ENCODE measurements around the gene ZWILCH. TPM values are rescaled to one million over a fixed set of nuclear protein-coding genes. Genes with fewer than 3 reads are reported as not detected.
"Not testable (repeated sequence)": the region's sequence is repeated elsewhere in the genome, so short reads cannot be mapped to it uniquely, and the experiment has no call there.

Gene ZWILCH
- total and polyA plus RNA-seq, 2 experiments from 2014 or later = 20.7 to 31.5 TPM

GRCh38 chr15:66497502-66498455 lies 7.3 kb upstream of the ZWILCH start, which contains the start of gene SNAPC5:
Gene SNAPC5 (minus strand): TSS chr15:66497762. CDS start chr15:66497731, 31 bp downstream.
- in situ Hi-C loops (cut with MboI) = no loop called here
- H3K4me2 ChIP-seq (ENCODE audit: unreplicated experiment) = peak within 1 kb of the TSS; percentile 99
- H3K27me3 ChIP-seq (replicated peaks; ENCODE audit: insufficient read depth) = no peaks in the 10 kb centered on the region
- H3K9me3 ChIP-seq (ENCODE audit: low read depth) = no peaks in the 10 kb centered on the region
- peak within 1 kb of the TSS; percentile 86 for H2AFZ ChIP-seq
- H3F3A ChIP-seq (ENCODE audit: insufficient read depth) = peaks cover 61% of the 10 kb centered on the region
- TF ChIP-seq EZH2 (IDR thresholded peaks at IDR 0.05; ENCODE audit: insufficient read depth, poor library complexity, severe bottlenecking) (no peak), EZH2phosphoT487 (IDR thresholded peaks at IDR 0.05; ENCODE audit: insufficient read depth, low read depth) (no peak)
- peak within 1 kb of the TSS; percentile 99 for H3K4me3 ChIP-seq
- peaks cover 65% of the 10 kb centered on the region for H3K36me3 ChIP-seq (ENCODE audit: low read depth)
- no peaks in the 10 kb centered on the region for H3K9me2 ChIP-seq (ENCODE audit: insufficient read depth)
- H3K79me2 ChIP-seq (ENCODE audit: insufficient read depth) = peaks cover 51% of the 10 kb centered on the region
- DNase-seq = peak; percentile 98
- WGBS, 2 experiments (ENCODE audit: low coverage in 1 of 2, low lambda C conversion rate in 2 of 2, missing lambda C conversion rate in 2 of 2) = 5% methylated on average over 43 of the region's 43 CpGs
- peak within 1 kb of the TSS; percentile 90 for H3K9ac ChIP-seq
- H4K20me1 ChIP-seq (ENCODE audit: insufficient read depth) = 0 out of 2 replicates have a peak, but pooled peaks cover 8% of the 10 kb centered on the region
- H3K27ac ChIP-seq = peak within 1 kb of the TSS; percentile 55
- H3K4me1 ChIP-seq (ENCODE audit: insufficient read depth) = peaks cover 10% of the 10 kb centered on the region

- Histone ChIP-seq H3K79me2 (ENCODE audit: insufficient read depth) (peaks cover 60% of the 10 kb centered on the region), H3K36me3 (ENCODE audit: low read depth) (peaks cover 64% of the 10 kb centered on the region), H3K4me2 (ENCODE audit: unreplicated experiment) (no peak overlapping the region)
Measured at GRCh38 chr15:66498501-66499386, 6.4 kb upstream of the ZWILCH start.

GRCh38 chr15:66500346-66500745 lies 4.8 kb upstream of the ZWILCH start:
- Histone ChIP-seq H3K79me2 (ENCODE audit: insufficient read depth) (peaks cover 73% of the 10 kb centered on the region), H3K4me1 (ENCODE audit: insufficient read depth) (peaks cover 12% of the 10 kb centered on the region), H3F3A (ENCODE audit: insufficient read depth) (peaks cover 66% of the 10 kb centered on the region), H4K20me1 (ENCODE audit: insufficient read depth) (0 out of 2 replicates have a peak, but pooled peaks cover 11% of the 10 kb centered on the region), H3K27ac (0 out of 2 replicates have a peak overlapping the region, but pooled peaks have one; percentile 12), H3K9ac (peak overlapping the region; percentile 7; the same call in 1 of the 2 replicates), H3K36me3 (ENCODE audit: low read depth) (peaks cover 55% of the 10 kb centered on the region)
- H3K4me2 ChIP-seq (ENCODE audit: unreplicated experiment); H3K9me3 ChIP-seq (ENCODE audit: low read depth); DNase-seq; H3K4me3 ChIP-seq; H2AFZ ChIP-seq; in situ Hi-C loops (cut with MboI); H3K9me2 ChIP-seq (ENCODE audit: insufficient read depth); H3K27me3 ChIP-seq (replicated peaks; ENCODE audit: insufficient read depth): not testable (repeated sequence)
- WGBS, 2 experiments (ENCODE audit: low coverage in 1 of 2, low lambda C conversion rate in 2 of 2, missing lambda C conversion rate in 2 of 2) = 91 to 92% methylated on average over 7 of the region's 7 CpGs

More at GRCh38 chr15:66498501-66499386, 6.4 kb upstream of the ZWILCH start:
- peak; percentile 64 for DNase-seq
- H3K27ac ChIP-seq = peak overlapping the region; percentile 46
- no peak overlapping the region for H2AFZ ChIP-seq
- peaks cover 12% of the 10 kb centered on the region for H3K4me1 ChIP-seq (ENCODE audit: insufficient read depth)
- H3K9me2 ChIP-seq (ENCODE audit: insufficient read depth) = no peaks in the 10 kb centered on the region
- no peak overlapping the region for H3K4me3 ChIP-seq
- no peaks in the 10 kb centered on the region for H3K9me3 ChIP-seq (ENCODE audit: low read depth)
- peaks cover 71% of the 10 kb centered on the region for H3F3A ChIP-seq (ENCODE audit: insufficient read depth)
- in situ Hi-C loops (cut with MboI) = no loop called here
- 12 to 21% methylated on average over 3 of the region's 3 CpGs for WGBS, 2 experiments (ENCODE audit: low coverage in 1 of 2, low lambda C conversion rate in 2 of 2, missing lambda C conversion rate in 2 of 2)
- TF ChIP-seq EZH2 (IDR thresholded peaks at IDR 0.05; ENCODE audit: insufficient read depth, poor library complexity, severe bottlenecking) (no peak), EZH2phosphoT487 (IDR thresholded peaks at IDR 0.05; ENCODE audit: insufficient read depth, low read depth) (no peak)
- peak overlapping the region; percentile 38; the same call in 1 of the 2 replicates for H3K9ac ChIP-seq
- H4K20me1 ChIP-seq (ENCODE audit: insufficient read depth) = 0 out of 2 replicates have a peak, but pooled peaks cover 11% of the 10 kb centered on the region
- H3K27me3 ChIP-seq (replicated peaks; ENCODE audit: insufficient read depth) = no peaks in the 10 kb centered on the region

GRCh38 chr15:66502491-66502890 lies 2.6 kb upstream of the ZWILCH start:
- 57 to 63% methylated on average over 10 of the region's 10 CpGs for WGBS, 2 experiments (ENCODE audit: low coverage in 1 of 2, low lambda C conversion rate in 2 of 2, missing lambda C conversion rate in 2 of 2)
- Histone ChIP-seq H3K4me2 (ENCODE audit: unreplicated experiment) (peak overlapping the region; percentile 93), H3K9ac (peak overlapping the region; percentile 97), H3F3A (ENCODE audit: insufficient read depth) (peaks cover 65% of the 10 kb centered on the region), H3K79me2 (ENCODE audit: insufficient read depth) (peaks cover 77% of the 10 kb centered on the region), H3K4me1 (ENCODE audit: insufficient read depth) (peaks cover 20% of the 10 kb centered on the region), H3K36me3 (ENCODE audit: low read depth) (peaks cover 55% of the 10 kb centered on the region), H3K27me3 (replicated peaks; ENCODE audit: insufficient read depth) (no peaks in the 10 kb centered on the region), H4K20me1 (ENCODE audit: insufficient read depth) (0 out of 2 replicates have a peak, but pooled peaks cover 11% of the 10 kb centered on the region), H3K27ac (peak overlapping the region; percentile 93), H3K4me3 (peak overlapping the region; percentile 99), H3K9me2 (ENCODE audit: insufficient read depth) (no peaks in the 10 kb centered on the region), H3K9me3 (ENCODE audit: low read depth) (no peaks in the 10 kb centered on the region), H2AFZ (no peak overlapping the region)
- TF ChIP-seq EZH2 (IDR thresholded peaks at IDR 0.05; ENCODE audit: insufficient read depth, poor library complexity, severe bottlenecking) (no peak), EZH2phosphoT487 (IDR thresholded peaks at IDR 0.05; ENCODE audit: insufficient read depth, low read depth) (no peak)
- no peak for DNase-seq
- in situ Hi-C loops (cut with MboI) = no loop called here

GRCh38 chr15:66503041-66503648 lies 2.0 kb upstream of the ZWILCH start:
- Histone ChIP-seq H3K4me1 (ENCODE audit: insufficient read depth) (peaks cover 20% of the 10 kb centered on the region), H3K9ac (peak overlapping the region; percentile 97), H3K79me2 (ENCODE audit: insufficient read depth) (peaks cover 83% of the 10 kb centered on the region), H3K27ac (peak overlapping the region; percentile 93), H3F3A (ENCODE audit: insufficient read depth) (peaks cover 62% of the 10 kb centered on the region), H3K36me3 (ENCODE audit: low read depth) (peaks cover 54% of the 10 kb centered on the region), H4K20me1 (ENCODE audit: insufficient read depth) (0 out of 2 replicates have a peak, but pooled peaks cover 11% of the 10 kb centered on the region), H3K4me3 (peak overlapping the region; percentile 99), H3K4me2 (ENCODE audit: unreplicated experiment) (peak overlapping the region; percentile 93)
- H3K9me2 ChIP-seq (ENCODE audit: insufficient read depth); H3K9me3 ChIP-seq (ENCODE audit: low read depth); in situ Hi-C loops (cut with MboI); H3K27me3 ChIP-seq (replicated peaks; ENCODE audit: insufficient read depth); H2AFZ ChIP-seq: not testable (repeated sequence)
- DNase-seq = peak; percentile 76
- WGBS, 2 experiments (ENCODE audit: low coverage in 1 of 2, low lambda C conversion rate in 2 of 2, missing lambda C conversion rate in 2 of 2) = 31 to 36% methylated on average over 13 of the region's 13 CpGs
